GM12892 (cell line): ENCODE measurements around the gene RBM18.

ENCODE experiments used
- DNase-seq: peaks from one replicate; pipeline ENCODE4 v3.0.0; 2011; ENCODE audit not compliant: insufficient read length
- FAIRE-seq: peaks from 2 replicates; lab custom pipeline; 2011; peaks lifted over from hg19 to GRCh38; lab: Jason Lieb, UNC
- POLR2A ChIP-seq: IDR thresholded peaks from 2 replicates; pipeline ENCODE4 v1.6.1; 2011; ENCODE audit warnings: low read depth, low read length, control low read depth
- POLR2AphosphoS5 ChIP-seq: IDR thresholded peaks from 2 replicates; pipeline ENCODE4 v1.6.1; 2011; ENCODE audit warnings: low read depth, low read length, control low read depth
- TAF1 ChIP-seq: IDR thresholded peaks from 2 replicates; pipeline ENCODE4 v1.6.1; 2011; ENCODE audit warnings: low read depth, mild to moderate bottlenecking, control low read depth, low read length, borderline replicate concordance

RBM18 gene

GRCh38 chr9:122281368-122281767 is 16.7 kb upstream of the RBM18 start:
- DNase-seq = no peak
- TF ChIP-seq POLR2A = no peak
- TF ChIP-seq TAF1 = no peak
- no peak for TF ChIP-seq POLR2AphosphoS5
- no peak for FAIRE-seq

GRCh38 chr9:122277285-122277897 is 12.8 kb upstream of the RBM18 start:
- FAIRE-seq (no peak), DNase-seq (no peak)
- TF ChIP-seq POLR2AphosphoS5 (no peak), TAF1 (no peak), POLR2A (no peak)

- TF ChIP-seq TAF1 (no peak), POLR2AphosphoS5 (no peak), POLR2A (no peak)
- FAIRE-seq (no peak), DNase-seq (no peak)
Measured at GRCh38 chr9:122276096-122276495, 11.5 kb upstream of the RBM18 start.

GRCh38 chr9:122274055-122274454 is 9.4 kb upstream of the RBM18 start:
- TF ChIP-seq POLR2A (no peak), TAF1 (no peak), POLR2AphosphoS5 (no peak)
- FAIRE-seq (no peak), DNase-seq (no peak)

- FAIRE-seq (no peak), DNase-seq (no peak)
- TF ChIP-seq POLR2A (no peak), POLR2AphosphoS5 (no peak), TAF1 (no peak)
Measured at GRCh38 chr9:122268041-122268814, 3.6 kb upstream of the RBM18 start.

GRCh38 chr9:122265149-122265915 is 692 bp upstream of the RBM18 start:
- FAIRE-seq (no peak), DNase-seq (no peak)
- TF ChIP-seq TAF1 (no peak; the same call in 1 of the 2 replicates), POLR2A (no peak), POLR2AphosphoS5 (no peak)

GRCh38 chr9:122263699-122264349 is 816 bp downstream of the RBM18 start:
- FAIRE-seq (no peak), DNase-seq (no peak)
- no peak for TF ChIP-seq TAF1
- TF ChIP-seq POLR2A = no peak

- FAIRE-seq (no peak), DNase-seq (no peak)
- no peak for TF ChIP-seq TAF1
- TF ChIP-seq POLR2AphosphoS5 = no peak
- no peak for TF ChIP-seq POLR2A
Measured at GRCh38 chr9:122262073-122262472, 2.6 kb downstream of the RBM18 start.

- DNase-seq (no peak), FAIRE-seq (no peak)
- TF ChIP-seq POLR2AphosphoS5 (no peak), POLR2A (no peak), TAF1 (no peak)
Measured at GRCh38 chr9:122261469-122261881, 3.2 kb downstream of the RBM18 start.

- FAIRE-seq (no peak), DNase-seq (no peak)
- TF ChIP-seq POLR2AphosphoS5 (no peak), TAF1 (no peak), POLR2A (no peak)
Measured at GRCh38 chr9:122258886-122259415, 5.7 kb downstream of the RBM18 start.

GRCh38 chr9:122256206-122256605 is 8.4 kb downstream of the RBM18 start:
- no peak for FAIRE-seq
- no peak for DNase-seq
- TF ChIP-seq POLR2A (no peak), TAF1 (no peak)

GRCh38 chr9:122254761-122255160 is 9.9 kb downstream of the RBM18 start:
- DNase-seq (no peak), FAIRE-seq (no peak)
- TF ChIP-seq POLR2A (no peak), TAF1 (no peak), POLR2AphosphoS5 (no peak)
